Activated CD4-positive, alpha-beta T cell treated with anti-CD3 and anti-CD28 coated beads, Interleukin-2, amount 10 ng/mL, durations not matched to agents 7 days and 5 days (primary cell): ENCODE measurements around the gene NDUFS8. TPM values are rescaled to one million over a fixed set of nuclear protein-coding genes. Genes with fewer than 3 reads are reported as not detected.

ENCODE experiments used
- CTCF ChIA-PET: fragments of 350-600 bp; sonication (Branson Sonifier 250); formaldehyde crosslinking; loops from one replicate; lab custom pipeline; 2021; ENCODE audit warnings: antibody characterized with exemption; lab: Charles Lee
- POLR2A ChIA-PET: fragments of 350-600 bp; sonication (Branson Sonifier 250); formaldehyde crosslinking; loops from one replicate; lab custom pipeline; 2021; ENCODE audit warnings: antibody characterized with exemption; lab: Charles Lee
- DNase-seq: peaks from one replicate; pipeline ENCODE4 v3.0.0-alpha.2; 2020
- H3K27ac Mint-ChIP-seq: one replicate; pipeline ENCODE4 v1.8.0; 2021; ENCODE audit warnings: mild to moderate bottlenecking, moderate library complexity, mixed read lengths
- H3K27me3 Mint-ChIP-seq: one replicate; pipeline ENCODE4 v1.8.0; 2021; ENCODE audit warnings: mixed read lengths
- H3K36me3 Mint-ChIP-seq: one replicate; pipeline ENCODE4 v1.8.0; 2021; ENCODE audit warnings: low read depth, mixed read lengths
- H3K4me1 Mint-ChIP-seq: one replicate; pipeline ENCODE4 v1.8.0; 2021; ENCODE audit warnings: mixed read lengths
- H3K4me3 Mint-ChIP-seq: one replicate; pipeline ENCODE4 v1.8.0; 2021; ENCODE audit warnings: mild to moderate bottlenecking, moderate library complexity, mixed read lengths
- H3K9me3 Mint-ChIP-seq: one replicate; pipeline ENCODE4 v1.8.0; 2021; ENCODE audit warnings: mixed read lengths
- microRNA-seq: library from miRNA; unstranded; fragments of <30 nt; microRNA quantifications from one replicate; pipeline ENCODE4 v1.2.0, GENCODE V29; 2021; ENCODE audit warnings: borderline microRNAs expressed, borderline replicate concordance
- total RNA-seq, 2 experiments: library from RNA; stranded (reverse); gene quantifications; one replicate each; pipeline ENCODE4 v1.2.3, GENCODE V29; 2021

NDUFS8 gene
- total RNA-seq, 2 experiments from 2014 or later: 116 to 138 TPM

GRCh38 chr11:68080860-68081259 is 50.4 kb downstream of the NDUFS8 start:
- Mint-ChIP-seq H3K9me3 (no peaks in the 10 kb centered on the region), H3K4me3 (no peak overlapping the region), H3K36me3 (no peaks in the 10 kb centered on the region), H3K27ac (no peak overlapping the region), H3K27me3 (no peaks in the 10 kb centered on the region), H3K4me1 (no peaks in the 10 kb centered on the region)
- ChIA-PET POLR2A (no interaction called here), CTCF (no interaction called here)
- DNase-seq: no peak

GRCh38 chr11:68081691-68082090 is 51.2 kb downstream of the NDUFS8 start:
- H3K27ac Mint-ChIP-seq: no peak overlapping the region
- no peaks in the 10 kb centered on the region for H3K27me3 Mint-ChIP-seq
- no peaks in the 10 kb centered on the region for H3K36me3 Mint-ChIP-seq
- H3K4me1 Mint-ChIP-seq: no peaks in the 10 kb centered on the region
- DNase-seq: no peak
- ChIA-PET POLR2A (no interaction called here), CTCF (no interaction called here)
- no peak overlapping the region for H3K4me3 Mint-ChIP-seq
- no peaks in the 10 kb centered on the region for H3K9me3 Mint-ChIP-seq

- Mint-ChIP-seq H3K4me1 (no peaks in the 10 kb centered on the region), H3K4me3 (no peak overlapping the region), H3K9me3 (no peaks in the 10 kb centered on the region), H3K27me3 (no peaks in the 10 kb centered on the region), H3K27ac (no peak overlapping the region), H3K36me3 (no peaks in the 10 kb centered on the region)
- DNase-seq: no peak
- ChIA-PET POLR2A (no interaction called here), CTCF (no interaction called here)
Observed at GRCh38 chr11:68082481-68082880, 52.0 kb downstream of the NDUFS8 start.

GRCh38 chr11:68083517-68083916 is 53.0 kb downstream of the NDUFS8 start:
- Mint-ChIP-seq H3K27me3 (no peaks in the 10 kb centered on the region), H3K36me3 (no peaks in the 10 kb centered on the region), H3K27ac (no peak overlapping the region), H3K4me1 (no peaks in the 10 kb centered on the region), H3K4me3 (no peak overlapping the region), H3K9me3 (no peaks in the 10 kb centered on the region)
- ChIA-PET CTCF (no interaction called here), POLR2A (no interaction called here)
- DNase-seq: no peak

Small RNA genes lying within 50 kb of the gene (microRNA-seq; reads per million reads assigned to microRNA genes)
- gene MIR4691 (not detected), gene MIR6753 (not detected), gene MIR7113 (not detected)

Other genes starting within 250 kb of the NDUFS8 start
- 10 to 100 TPM; 32.6 to 34.3 TPM for gene UNC93B1, start 26.6 kb upstream of the NDUFS8 start, total RNA-seq
- gene ALDH3B1, start 20.4 kb upstream of the NDUFS8 start, total RNA-seq: under 1 TPM in 1 of 2 experiments, not detected in 1; 0.15 TPM
- 100 to 1,000 TPM; 286 to 316 TPM for gene TCIRG1, start 8.3 kb downstream of the NDUFS8 start, total RNA-seq
- gene CHKA, start 90.7 kb downstream of the NDUFS8 start, total RNA-seq: 1 to 10 TPM; 4.5 to 6.3 TPM
- 10 to 100 TPM; 28.1 to 28.5 TPM for gene KMT5B, start 182.6 kb downstream of the NDUFS8 start, total RNA-seq
- 10 to 100 TPM; 20.0 to 25.2 TPM for gene C11orf24, start 241.3 kb downstream of the NDUFS8 start, total RNA-seq